Bone marrow (tissue), 2 donors: ENCODE data around the gene LIMS2.

ENCODE experiments used
- DNase-seq, 2 donors: peaks; one replicate each; lab custom pipeline; 2025; lab: John Stamatoyannopoulos, UW

Gene LIMS2

GRCh38 chr2:127675331-127676261 lies at the start of gene LIMS2:
Gene LIMS2 (minus strand): TSS chr2:127675530. CDS start chr2:127675024, 506 bp downstream.
- no peak for DNase-seq

GRCh38 chr2:127722807-127723206 lies 47.5 kb upstream of the LIMS2 start:
- DNase-seq: no peak

- no peak for DNase-seq
These were observed 46.6 kb upstream of the LIMS2 start for GRCh38 chr2:127721978-127722355.

- no peak for DNase-seq
These were observed 46.1 kb upstream of the LIMS2 start for GRCh38 chr2:127721311-127721977.

- no peak for DNase-seq
These were observed 44.2 kb upstream of the LIMS2 start for GRCh38 chr2:127719301-127720218.

- DNase-seq: no peak
These were observed 42.9 kb upstream of the LIMS2 start for GRCh38 chr2:127718271-127718670.

GRCh38 chr2:127715778-127716449 lies 40.6 kb upstream of the LIMS2 start:
- no peak for DNase-seq

- no peak for DNase-seq
These were observed 38.2 kb upstream of the LIMS2 start for GRCh38 chr2:127713562-127713961.

- no peak for DNase-seq
These were observed 37.7 kb upstream of the LIMS2 start for GRCh38 chr2:127712999-127713398.

- DNase-seq: no peak
These were observed 34.0 kb upstream of the LIMS2 start for GRCh38 chr2:127709336-127709735.

GRCh38 chr2:127707890-127708648 lies 32.7 kb upstream of the LIMS2 start:
- no peak for DNase-seq

- DNase-seq: no peak
These were observed 31.1 kb upstream of the LIMS2 start for GRCh38 chr2:127706215-127706990.

- DNase-seq: no peak
These were observed 30.2 kb upstream of the LIMS2 start for GRCh38 chr2:127705391-127706065.

- DNase-seq: no peak
These were observed 29.5 kb upstream of the LIMS2 start for GRCh38 chr2:127704641-127705390.

GRCh38 chr2:127703282-127703681 lies 28.0 kb upstream of the LIMS2 start:
- DNase-seq: no peak

GRCh38 chr2:127702395-127703009 lies 27.2 kb upstream of the LIMS2 start:
- no peak for DNase-seq

- DNase-seq: peak; percentile 69 to 90
These were observed 26.5 kb upstream of the LIMS2 start for GRCh38 chr2:127701651-127702394.
